ENCODE results near the gene PIAS1.
"Not testable (repeated sequence)": the region's sequence is repeated elsewhere in the genome, so short reads cannot be mapped to it uniquely, and the experiment has no call there.

PIAS1 gene

GRCh38 chr15:68126396-68126795 lies 72.3 kb downstream of the PIAS1 start:
- no peak for DNase-seq (ENCODE audit: low spot score)

- DNase-seq (ENCODE audit: low spot score): no peak
Observed at GRCh38 chr15:68129072-68129471, 75.0 kb downstream of the PIAS1 start.

- no peak for DNase-seq (ENCODE audit: low spot score)
Observed at GRCh38 chr15:68130851-68131250, 76.7 kb downstream of the PIAS1 start.

DNA sequence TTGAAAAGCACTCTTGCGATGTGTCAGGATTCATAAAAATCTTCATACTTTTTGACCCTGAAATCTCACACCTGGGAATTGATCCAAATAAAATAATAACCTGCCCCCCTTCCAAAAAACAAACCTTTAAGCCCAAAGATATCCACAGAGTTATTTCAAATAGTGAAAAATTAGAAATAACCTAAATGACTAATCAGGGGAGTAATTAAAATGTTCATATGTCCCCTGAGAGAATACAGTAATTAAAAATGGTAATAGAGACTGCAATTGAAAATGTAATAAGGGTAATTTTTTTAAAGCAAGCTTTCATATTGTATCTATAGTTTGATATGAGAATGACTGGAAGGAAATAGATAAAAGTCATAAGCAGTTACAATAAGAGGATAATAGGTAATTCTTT lies 83.0 kb downstream of the PIAS1 start:
- DNase-seq (ENCODE audit: low spot score): no peak

- DNase-seq (ENCODE audit: low spot score): no peak
Observed at GRCh38 chr15:68143129-68143528, 89.0 kb downstream of the PIAS1 start.

DNA sequence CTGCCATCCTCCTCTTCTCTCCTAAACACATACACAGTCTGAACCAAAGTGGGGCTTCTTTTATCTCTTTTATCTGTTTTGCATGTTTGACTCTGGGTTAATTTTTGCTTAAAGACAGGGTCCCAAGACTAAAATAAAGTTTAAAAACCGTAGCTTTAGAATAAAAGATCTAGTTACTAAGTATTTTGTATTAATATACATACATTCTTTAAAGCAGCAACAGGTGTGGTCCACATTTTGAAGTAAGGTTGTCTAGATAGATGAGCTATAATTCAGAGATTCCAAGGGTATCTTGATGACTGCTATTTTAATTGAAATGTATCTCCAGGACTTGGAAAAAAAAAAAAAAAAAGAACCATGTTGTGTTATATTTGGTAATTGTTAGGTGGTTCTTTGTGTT lies 89.7 kb downstream of the PIAS1 start:
- no peak for DNase-seq (ENCODE audit: low spot score)

DNA sequence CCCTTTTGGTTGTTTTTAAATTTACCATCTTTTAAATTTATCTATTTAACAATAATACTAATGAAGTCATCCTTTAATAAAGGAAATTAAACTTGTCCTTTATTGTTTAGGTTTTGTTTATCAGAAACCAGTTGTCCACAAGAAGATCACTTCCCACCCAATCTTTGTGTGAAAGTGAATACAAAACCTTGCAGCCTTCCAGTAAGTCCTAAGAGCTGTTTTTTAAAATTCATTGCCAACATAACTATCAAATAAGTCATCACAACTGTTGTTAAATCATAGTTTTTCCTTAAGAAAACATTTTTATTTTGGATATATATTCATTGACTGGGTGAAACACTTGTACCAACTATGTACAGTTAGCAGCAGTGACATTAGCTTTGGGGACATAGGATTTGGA lies 91.6 kb downstream of the PIAS1 start:
- no peak for DNase-seq (ENCODE audit: low spot score)

DNA sequence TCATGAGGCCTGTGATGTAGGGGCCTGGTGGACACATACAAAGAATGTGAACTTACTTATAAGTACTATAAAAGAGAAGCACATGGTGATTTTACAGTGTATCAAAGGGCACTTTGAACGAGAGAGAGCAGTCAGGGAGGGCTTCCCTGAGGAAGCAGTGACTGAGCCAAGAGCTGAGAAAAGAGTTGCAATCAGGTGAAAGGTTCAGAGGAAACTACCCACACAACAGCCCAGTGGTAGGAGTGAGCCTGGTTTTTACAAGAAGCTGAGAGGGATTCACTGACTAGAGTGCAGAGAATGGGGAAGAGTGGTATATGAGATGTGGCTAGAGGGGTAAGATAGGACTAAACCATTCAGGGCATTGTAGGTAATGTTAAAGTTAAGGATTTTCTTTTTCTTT lies 93.9 kb downstream of the PIAS1 start:
- DNase-seq (ENCODE audit: low spot score): no peak

- no peak for DNase-seq (ENCODE audit: low spot score)
Observed at GRCh38 chr15:68149059-68149458, 94.9 kb downstream of the PIAS1 start.

- DNase-seq (ENCODE audit: low spot score): no peak
Observed at GRCh38 chr15:68150187-68150586, 96.1 kb downstream of the PIAS1 start.

- DNase-seq (ENCODE audit: low spot score): no peak
Observed at GRCh38 chr15:68151277-68151676, 97.2 kb downstream of the PIAS1 start.

- no peak for DNase-seq (ENCODE audit: low spot score)
Observed at GRCh38 chr15:68152342-68152741, 98.2 kb downstream of the PIAS1 start.

DNA sequence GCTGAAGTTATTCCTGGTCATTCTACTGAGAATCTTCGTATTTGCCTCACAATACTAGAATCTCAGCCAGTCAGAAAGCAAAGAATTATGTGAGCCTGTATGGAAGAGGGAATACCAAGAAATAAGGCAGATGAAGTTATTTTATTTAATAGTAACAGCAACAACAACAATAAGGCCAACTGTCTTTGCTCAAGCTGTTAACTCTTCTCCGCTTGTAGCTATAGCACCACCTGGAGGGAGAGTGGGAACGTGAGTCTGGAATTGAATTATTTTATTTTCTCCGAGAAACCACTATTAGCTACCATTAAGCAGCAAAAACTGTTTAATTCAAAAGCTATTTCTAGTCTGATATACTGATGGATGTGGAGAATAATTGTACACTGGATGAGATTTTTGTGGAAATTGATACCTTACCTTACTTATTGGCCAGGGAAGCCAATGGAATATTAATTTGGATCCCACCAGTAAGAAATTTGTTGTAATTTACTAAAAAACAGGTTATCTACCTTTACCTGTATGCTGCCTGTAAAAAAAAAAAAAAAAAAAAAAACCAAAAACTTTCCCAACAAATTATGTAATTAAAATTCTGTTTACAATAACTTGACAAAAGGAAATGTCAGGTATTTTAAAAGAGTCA lies 100.9 kb downstream of the PIAS1 start:
- DNase-seq (ENCODE audit: low spot score): peak; percentile 43

DNA sequence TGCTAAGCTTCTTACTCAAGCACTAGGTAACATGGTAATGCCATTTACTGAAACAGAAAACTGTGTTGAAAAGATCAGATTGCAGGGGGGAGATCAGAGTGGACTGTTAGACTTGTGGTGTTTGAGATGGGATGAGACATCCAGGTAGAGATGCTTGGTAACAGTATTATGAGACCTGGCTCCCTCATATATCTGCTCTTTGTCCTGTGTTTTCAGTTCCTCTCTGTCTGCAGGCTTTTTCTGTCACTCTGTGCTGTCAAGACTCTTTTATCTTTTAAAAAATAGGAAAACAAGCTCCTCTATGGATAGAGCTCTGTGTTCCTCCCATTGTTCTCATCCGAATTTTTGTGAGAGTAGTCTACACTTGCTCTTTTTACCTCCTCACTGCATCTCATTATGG lies 103.0 kb downstream of the PIAS1 start:
- no peak for DNase-seq (ENCODE audit: low spot score)

- no peak for DNase-seq (ENCODE audit: low spot score)
Observed at GRCh38 chr15:68158046-68158628, 104.0 kb downstream of the PIAS1 start.

DNA sequence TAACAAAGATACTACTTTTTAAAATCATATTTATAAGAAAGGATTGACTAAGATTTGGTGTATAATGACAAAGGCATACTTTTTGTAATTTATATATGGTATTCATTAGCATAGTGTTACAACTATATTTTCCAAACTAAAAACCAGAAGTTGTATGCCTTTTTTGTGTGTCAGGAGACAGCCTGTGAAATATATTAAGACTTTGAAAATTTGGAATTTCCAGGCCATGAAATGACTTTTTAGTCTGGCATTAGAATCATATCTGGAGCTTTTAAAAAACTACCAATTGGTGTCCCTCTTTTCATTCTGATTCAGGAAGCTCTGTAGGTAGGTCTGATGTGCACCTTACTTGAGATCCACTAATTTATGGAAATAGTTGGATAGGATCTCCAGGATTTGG lies 109.1 kb downstream of the PIAS1 start:
- DNase-seq (ENCODE audit: low spot score): no peak

DNA sequence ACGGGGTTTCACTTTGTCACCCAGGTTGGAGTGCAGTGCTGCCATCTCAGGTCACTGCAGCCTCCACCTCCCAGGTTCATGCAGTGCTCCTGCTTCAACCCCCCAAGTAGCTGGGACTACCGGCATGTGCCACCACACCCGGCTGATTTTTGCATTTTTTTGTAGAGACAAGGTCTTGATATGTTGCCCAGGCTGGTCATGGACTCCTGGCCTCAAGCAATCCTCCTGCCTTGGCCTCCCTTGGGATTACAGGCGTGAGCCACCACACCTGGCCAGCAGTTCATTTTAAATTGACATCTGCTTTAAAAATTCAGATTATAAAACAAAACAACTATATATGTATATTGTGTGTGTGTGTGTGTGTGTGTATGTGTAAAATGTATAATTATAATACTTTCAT lies 112.7 kb downstream of the PIAS1 start:
- DNase-seq (ENCODE audit: low spot score): no peak

DNA sequence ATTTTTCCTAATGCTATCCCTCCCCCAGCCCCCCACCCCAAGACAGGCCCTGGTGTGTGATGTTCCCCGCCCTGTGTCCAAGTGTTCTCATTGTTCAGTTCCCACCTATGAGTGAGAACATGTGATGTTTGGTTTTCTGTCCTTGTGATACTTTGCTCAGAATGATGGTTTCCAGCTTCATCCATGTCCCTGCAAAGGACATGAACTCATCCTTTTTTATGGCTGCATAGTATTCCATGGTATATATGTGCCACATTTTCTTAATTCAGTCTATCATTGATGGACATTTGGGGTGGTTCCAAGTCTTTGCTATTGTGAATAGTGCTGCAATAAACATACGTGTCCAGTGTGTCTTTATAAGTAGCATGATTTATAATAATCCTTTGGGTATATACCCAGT lies 117.9 kb downstream of the PIAS1 start:
- not testable (repeated sequence) for DNase-seq (ENCODE audit: low spot score)

- no peak for DNase-seq (ENCODE audit: low spot score)
Observed at GRCh38 chr15:68173119-68173518, 119.0 kb downstream of the PIAS1 start.

GRCh38 chr15:68175526-68175925 lies 121.4 kb downstream of the PIAS1 start:
- no peak for DNase-seq (ENCODE audit: low spot score)

DNA sequence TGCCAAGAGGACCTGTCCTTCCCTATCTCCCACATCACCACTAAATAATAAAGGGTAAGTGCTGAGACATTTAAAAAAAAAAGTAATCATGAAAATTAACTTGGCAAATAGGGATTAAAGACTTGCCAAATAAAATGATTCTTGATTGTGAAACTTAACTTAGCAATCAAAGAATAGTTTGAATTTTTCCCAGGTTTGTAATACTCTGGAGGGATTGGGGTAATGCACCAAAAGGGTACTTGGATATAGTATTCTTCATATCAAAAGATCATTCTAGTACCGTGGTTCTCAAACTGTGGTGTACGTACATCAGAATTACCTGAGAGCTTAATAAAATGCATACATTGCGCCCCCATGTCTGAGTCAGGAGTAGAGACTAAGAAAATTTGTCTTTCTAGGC lies 122.5 kb downstream of the PIAS1 start:
- no peak for DNase-seq (ENCODE audit: low spot score)

- no peak for DNase-seq (ENCODE audit: low spot score)
Observed at GRCh38 chr15:68177742-68178141, 123.6 kb downstream of the PIAS1 start.

- no peak for DNase-seq (ENCODE audit: low spot score)
Observed at GRCh38 chr15:68183616-68184315, 129.7 kb downstream of the PIAS1 start.

All from LoVo (cell line).